Hippocampal formation (tissue), 2 donors: Measurements from ENCODE around the gene LRFN3.
"Not testable (repeated sequence)": the region's sequence is repeated elsewhere in the genome, so short reads cannot be mapped to it uniquely, and the experiment has no call there.

Source experiments
- DNase-seq, 2 donors: peaks; one replicate each; lab custom pipeline; 2025; lab: John Stamatoyannopoulos, UW

LRFN3 gene

DNA sequence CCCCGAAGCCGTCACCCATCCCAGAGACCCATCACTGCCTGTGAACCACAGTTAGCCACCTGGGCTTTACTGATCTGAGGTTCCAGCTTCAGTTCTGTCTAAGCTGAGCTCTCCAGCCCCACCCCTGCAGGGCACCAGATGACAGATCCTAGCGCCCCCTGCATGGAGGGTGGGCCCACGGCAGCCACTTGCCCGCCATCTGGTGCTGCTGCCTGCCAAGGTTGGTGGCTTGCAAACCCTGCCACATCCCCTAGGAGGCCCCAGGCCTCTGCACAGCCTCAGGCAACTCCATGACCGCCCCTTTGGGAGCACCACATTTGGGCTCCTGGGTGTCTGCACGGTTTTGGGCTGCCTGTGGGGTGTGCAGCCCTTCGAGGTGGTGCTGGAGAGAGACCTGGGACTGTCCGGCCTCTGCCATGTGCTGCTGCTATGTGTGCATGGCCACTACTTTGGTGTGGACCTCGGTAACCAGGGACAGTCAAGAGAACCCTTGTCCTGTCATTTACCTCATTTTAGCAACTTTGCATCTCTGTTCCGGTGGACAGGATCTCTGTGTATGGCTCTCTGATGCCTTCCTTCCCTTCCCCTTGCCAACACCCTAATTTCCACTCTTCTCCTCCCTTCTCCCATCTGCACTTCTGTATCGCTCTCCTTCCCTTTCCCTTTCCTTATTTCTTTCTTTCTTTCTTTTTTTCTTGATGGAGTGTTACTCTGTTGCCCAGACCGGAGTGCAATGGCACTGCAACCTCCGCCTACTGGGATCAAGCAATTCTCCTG lies 41.5 kb downstream of the LRFN3 start:
- DNase-seq, result no peak

DNA sequence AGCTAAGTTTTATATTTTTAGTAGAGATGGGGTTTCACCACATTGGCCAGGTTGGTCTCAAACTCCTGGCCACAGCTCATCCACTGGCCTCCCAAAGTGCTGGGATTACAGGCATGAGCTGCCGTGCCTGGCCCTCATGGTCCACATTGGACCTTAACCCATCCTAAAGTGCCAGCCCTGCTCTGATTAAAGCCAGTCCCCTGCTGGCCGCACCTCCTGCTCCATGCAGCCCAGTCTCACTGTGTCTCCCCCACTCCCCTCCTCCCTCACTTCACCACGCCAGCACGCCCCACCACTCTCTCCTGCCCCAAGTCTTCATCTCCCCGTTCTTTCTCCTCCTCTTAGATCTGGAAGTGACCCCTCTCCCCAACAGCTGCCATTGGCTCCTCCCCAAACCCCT lies 42.1 kb downstream of the LRFN3 start:
- no peak for DNase-seq

GRCh38 chr19:35978832-35979365 lies 42.7 kb downstream of the LRFN3 start:
- DNase-seq, result no peak

DNA sequence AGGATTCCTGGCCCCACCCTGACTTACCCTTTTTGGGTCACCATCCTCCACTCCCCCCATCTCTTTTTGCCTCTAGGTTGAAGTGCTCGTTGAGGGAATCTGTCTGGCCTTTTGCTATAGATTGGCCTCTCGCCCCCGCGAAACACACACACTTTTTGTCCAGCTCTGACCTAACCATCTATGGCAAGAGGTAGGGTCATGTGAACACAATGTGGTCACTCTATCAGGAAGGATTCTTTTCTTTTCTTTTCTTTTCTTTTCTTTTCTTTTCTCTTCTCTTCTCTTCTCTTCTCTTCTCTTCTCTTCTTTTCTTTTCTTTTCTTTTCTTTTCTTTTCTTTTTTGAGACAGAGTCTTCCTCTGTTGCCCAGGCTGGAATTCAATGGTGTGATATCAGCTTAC lies 44.8 kb downstream of the LRFN3 start:
- not testable (repeated sequence) for DNase-seq

DNA sequence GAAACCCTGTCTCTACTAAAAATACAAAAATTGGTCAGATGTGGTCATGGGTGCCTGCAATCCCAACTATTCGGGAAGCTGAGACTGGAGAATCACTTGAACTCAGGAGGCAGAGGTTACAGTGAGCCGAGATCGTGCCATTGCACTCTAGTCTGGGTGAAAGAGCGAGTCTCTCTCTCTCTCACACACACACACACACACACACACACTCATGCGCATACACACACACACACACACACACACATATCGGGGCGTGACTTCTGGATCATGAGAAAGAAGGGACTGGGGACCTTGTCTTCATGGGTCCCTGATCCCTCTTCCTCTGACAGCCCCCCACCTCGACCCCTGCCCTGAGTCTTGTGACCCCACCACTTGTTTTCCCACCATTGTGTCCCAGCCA lies 47.0 kb downstream of the LRFN3 start:
- DNase-seq, result no peak

DNA sequence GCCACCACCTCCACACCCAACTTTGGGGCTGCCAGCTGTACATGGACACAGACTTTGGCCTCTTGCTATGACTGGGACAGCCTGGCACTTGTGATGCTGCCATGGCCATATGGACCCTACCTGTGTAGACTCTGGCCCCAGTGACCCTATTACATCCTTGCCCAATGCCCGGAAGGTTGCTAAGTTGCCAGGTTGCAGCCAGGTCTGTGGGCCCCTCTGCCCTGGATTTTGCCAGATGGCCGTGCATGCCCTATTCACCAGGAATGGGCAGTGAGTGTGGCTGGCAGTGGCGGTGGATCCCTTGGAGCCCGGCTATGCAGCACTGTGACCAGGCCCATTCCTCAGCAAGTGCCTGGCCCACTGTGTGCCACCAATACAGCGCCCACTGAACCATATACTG lies 49.9 kb downstream of the LRFN3 start:
- no peak for DNase-seq

GRCh38 chr19:35986664-35987570 lies 50.7 kb downstream of the LRFN3 start:
- DNase-seq, result peak in 1 of 2 donors; percentile 23

DNA sequence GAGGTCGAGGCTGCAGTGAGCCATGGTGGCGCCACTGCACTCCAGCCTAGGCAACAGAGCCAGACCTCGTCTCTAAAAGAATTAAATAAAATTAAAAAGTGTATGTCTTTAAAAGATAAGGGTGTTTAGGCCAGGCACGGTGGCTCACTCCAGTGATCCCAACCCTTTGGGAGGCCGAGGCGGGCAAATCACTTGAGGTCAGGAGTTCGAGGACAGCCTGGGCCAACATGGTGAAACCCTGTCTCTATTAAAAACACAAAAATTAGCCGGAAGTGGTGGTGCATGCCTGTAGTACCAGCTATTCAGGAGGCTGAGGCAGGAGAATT lies 51.4 kb downstream of the LRFN3 start:
- DNase-seq, result no peak

GRCh38 chr19:35988824-35989223 lies 52.6 kb downstream of the LRFN3 start:
- DNase-seq, result no peak

GRCh38 chr19:35990156-35990555 lies 54.0 kb downstream of the LRFN3 start:
- DNase-seq, result no peak

DNA sequence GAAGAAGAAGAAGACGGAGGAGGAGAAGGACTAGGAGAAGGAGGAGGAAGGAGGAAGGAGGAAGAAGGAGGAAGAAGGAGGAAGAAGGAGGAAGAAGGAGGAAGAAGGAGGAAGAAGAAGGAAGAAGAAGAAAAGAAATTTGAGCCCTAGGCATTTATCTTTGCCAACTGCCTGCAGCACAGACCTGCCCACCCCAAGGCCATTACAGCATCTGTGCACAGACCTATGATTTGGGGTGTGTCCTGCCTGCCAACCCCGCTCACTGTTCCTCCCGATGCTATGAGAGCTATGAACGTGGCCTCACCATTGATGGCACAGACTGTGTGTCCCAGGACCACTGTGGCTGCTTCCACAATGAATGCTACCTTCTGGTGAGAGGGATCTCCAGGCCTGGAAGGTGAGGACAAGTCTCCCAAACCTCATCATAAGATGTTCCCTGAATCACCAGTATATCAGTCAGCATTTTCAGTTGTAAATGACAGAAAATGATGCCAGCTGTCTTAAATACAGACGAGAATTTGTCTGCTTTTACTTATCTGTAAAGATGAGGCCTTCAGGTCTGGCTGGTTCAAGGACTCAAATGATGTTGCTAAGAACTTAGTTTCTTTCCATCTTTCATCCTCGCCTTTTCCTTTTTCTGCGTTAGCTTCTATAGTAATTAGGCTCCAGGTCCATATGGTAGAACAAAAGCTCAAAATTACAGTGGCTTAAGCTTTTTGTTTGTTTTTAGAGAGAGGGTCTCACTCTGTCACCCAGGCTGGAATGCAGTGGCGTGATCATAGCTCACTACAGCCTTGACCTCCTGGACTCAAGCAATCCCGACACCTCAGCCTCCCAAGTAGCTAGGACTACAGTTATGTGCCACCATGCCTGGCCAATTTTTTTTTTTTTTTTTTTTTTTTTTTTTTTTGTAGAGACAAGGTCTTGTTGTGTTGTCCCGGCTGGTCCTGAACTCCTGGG lies 54.9 kb downstream of the LRFN3 start:
- no peak for DNase-seq

- DNase-seq, result no peak
These were observed 55.7 kb downstream of the LRFN3 start for GRCh38 chr19:35991731-35992450.

- no peak for DNase-seq
These were observed 57.0 kb downstream of the LRFN3 start for GRCh38 chr19:35992907-35993765.

DNA sequence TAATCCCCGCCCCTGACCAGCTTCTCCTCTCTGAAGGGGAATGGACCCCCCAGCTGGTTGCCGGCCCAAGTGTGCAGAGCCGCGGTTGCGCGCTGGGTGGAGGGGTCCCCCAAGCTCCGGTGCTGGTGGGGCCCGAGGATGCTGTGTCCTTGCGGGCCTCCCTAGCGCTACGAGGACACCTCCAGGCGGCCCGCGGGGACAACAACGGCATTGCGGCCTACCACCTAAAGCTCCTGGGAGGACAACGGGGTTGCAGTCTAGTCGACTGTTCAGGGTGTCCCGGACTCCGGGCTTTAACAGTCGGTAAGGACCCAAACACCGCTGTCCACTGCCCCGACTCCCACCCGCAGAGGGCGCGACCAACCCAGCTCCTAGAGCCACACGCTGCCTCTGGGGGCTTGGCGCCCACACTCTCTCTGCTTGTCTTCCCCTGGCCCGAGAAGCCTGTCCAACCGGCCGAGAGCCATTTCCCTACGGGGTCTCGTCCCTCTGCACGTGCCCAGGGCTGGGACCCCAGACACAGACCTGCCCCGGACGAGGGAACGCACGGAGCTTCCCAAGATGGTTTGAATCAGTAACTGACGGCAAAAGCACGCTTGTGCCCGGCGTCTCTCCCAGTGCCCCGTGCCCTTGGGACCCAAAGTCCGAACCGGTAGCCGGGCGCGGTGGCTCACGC lies 57.9 kb downstream of the LRFN3 start:
- DNase-seq, result peak in 1 of 2 donors; percentile 14
